ENCODE data around the gene CTNNA2. TPM values are rescaled to one million over a fixed set of nuclear protein-coding genes. Genes with fewer than 3 reads are reported as not detected.

CTNNA2 gene
- total and polyA plus RNA-seq, 9 of the 15 experiments (the other 6 are each of a cell fraction or from before 2014, with no cell fraction given), result 0.03 to 0.40 (median 0.15) TPM

GRCh38 chr2:80462654-80463053 is 949.8 kb downstream of the CTNNA2 start:
- ChIA-PET POLR2A (no interaction called here), CTCF (ENCODE audit: low intra/inter-chr PET ratio) (no interaction called here)
- WGBS (ENCODE audit: insufficient coverage, low coverage, missing lambda C conversion rate), result 0% methylated on average over 6 of the region's 8 CpGs
- H2AFZ ChIP-seq (ENCODE audit: low read depth, low read length), result no peak overlapping the region
- DNase-seq (ENCODE audit: extremely low read depth in 1 of 4, low spot score in 3 of 4), result no peak
- H3K79me2 ChIP-seq (ENCODE audit: control insufficient read depth, insufficient read depth, low read length), result no peaks in the 10 kb centered on the region
- H3K4me1 ChIP-seq (replicated peaks in 1 of 2; ENCODE audit: control insufficient read depth in 2 of 2, insufficient read depth in 2 of 2, low read length in 2 of 2), result no peaks in the 10 kb centered on the region
- no peak overlapping the region for H3K9ac ChIP-seq (ENCODE audit: insufficient read depth in 1 of 2, low read depth in 2 of 2, low read length in 2 of 2)
- in situ Hi-C loops (cut with MboI) (no loop called here), intact Hi-C loops (cut with micrococcal nuclease) (no loop called here)
- H3K9me3 ChIP-seq (replicated peaks; ENCODE audit: control insufficient read depth, insufficient read depth, low read depth, low read length), result no peaks in the 10 kb centered on the region
- no peaks in the 10 kb centered on the region for H3K9me1 ChIP-seq (ENCODE audit: control insufficient read depth, insufficient read depth, low read length)
- no peaks in the 10 kb centered on the region for H4K20me1 ChIP-seq (replicated peaks; ENCODE audit: control insufficient read depth, insufficient read depth, low read length)
- BruUV-seq (replicated peaks), result no TSS peak
- no peak overlapping the region for H3K4me3 ChIP-seq
- no peak for ATAC-seq
- H3K27me3 ChIP-seq (ENCODE audit: control insufficient read depth in 2 of 2, insufficient read depth in 2 of 2, low read length in 2 of 2), result no peaks in the 10 kb centered on the region; a peak in 1 of 5 replicates
- FAIRE-seq, result no peak
- H3K27ac ChIP-seq (ENCODE audit: extremely low read depth, low read depth, low read length), result no peak overlapping the region
- H3K36me3 ChIP-seq (ENCODE audit: control insufficient read depth, insufficient read depth, low read length), result no peaks in the 10 kb centered on the region
- H3K4me2 ChIP-seq (ENCODE audit: insufficient read depth, low read length), result no peak overlapping the region
- TF ChIP-seq, protein P1, sequence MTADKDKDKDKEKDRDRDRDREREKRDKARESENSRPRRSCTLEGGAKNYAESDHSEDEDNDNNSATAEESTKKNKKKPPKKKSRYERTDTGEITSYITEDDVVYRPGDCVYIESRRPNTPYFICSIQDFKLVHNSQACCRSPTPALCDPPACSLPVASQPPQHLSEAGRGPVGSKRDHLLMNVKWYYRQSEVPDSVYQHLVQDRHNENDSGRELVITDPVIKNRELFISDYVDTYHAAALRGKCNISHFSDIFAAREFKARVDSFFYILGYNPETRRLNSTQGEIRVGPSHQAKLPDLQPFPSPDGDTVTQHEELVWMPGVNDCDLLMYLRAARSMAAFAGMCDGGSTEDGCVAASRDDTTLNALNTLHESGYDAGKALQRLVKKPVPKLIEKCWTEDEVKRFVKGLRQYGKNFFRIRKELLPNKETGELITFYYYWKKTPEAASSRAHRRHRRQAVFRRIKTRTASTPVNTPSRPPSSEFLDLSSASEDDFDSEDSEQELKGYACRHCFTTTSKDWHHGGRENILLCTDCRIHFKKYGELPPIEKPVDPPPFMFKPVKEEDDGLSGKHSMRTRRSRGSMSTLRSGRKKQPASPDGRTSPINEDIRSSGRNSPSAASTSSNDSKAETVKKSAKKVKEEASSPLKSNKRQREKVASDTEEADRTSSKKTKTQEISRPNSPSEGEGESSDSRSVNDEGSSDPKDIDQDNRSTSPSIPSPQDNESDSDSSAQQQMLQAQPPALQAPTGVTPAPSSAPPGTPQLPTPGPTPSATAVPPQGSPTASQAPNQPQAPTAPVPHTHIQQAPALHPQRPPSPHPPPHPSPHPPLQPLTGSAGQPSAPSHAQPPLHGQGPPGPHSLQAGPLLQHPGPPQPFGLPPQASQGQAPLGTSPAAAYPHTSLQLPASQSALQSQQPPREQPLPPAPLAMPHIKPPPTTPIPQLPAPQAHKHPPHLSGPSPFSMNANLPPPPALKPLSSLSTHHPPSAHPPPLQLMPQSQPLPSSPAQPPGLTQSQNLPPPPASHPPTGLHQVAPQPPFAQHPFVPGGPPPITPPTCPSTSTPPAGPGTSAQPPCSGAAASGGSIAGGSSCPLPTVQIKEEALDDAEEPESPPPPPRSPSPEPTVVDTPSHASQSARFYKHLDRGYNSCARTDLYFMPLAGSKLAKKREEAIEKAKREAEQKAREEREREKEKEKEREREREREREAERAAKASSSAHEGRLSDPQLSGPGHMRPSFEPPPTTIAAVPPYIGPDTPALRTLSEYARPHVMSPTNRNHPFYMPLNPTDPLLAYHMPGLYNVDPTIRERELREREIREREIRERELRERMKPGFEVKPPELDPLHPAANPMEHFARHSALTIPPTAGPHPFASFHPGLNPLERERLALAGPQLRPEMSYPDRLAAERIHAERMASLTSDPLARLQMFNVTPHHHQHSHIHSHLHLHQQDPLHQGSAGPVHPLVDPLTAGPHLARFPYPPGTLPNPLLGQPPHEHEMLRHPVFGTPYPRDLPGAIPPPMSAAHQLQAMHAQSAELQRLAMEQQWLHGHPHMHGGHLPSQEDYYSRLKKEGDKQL (CRISPR knock-in tag; IDR thresholded peaks at IDR 0.05; ENCODE audit: borderline replicate concordance), result no peak
- TF ChIP-seq FOSL1 (tag; conservative IDR thresholded peaks at IDR 0.05), result no peak
- TF ChIP-seq GATA2 (CRISPR knock-in tag; IDR thresholded peaks at IDR 0.05), result no peak
- TF ChIP-seq PCBP2 (IDR thresholded peaks at IDR 0.05; ENCODE audit: low read depth, low read length, poor library complexity, severe bottlenecking), result no peak
- no peak for TF ChIP-seq RBM22 (IDR thresholded peaks at IDR 0.05; ENCODE audit: low read depth, low read length, poor library complexity, severe bottlenecking)
- TF ChIP-seq FIP1L1 (IDR thresholded peaks at IDR 0.05; ENCODE audit: low read depth, low read length, poor library complexity, severe bottlenecking), result no peak
- TF ChIP-seq XRCC5 (IDR thresholded peaks at IDR 0.05; ENCODE audit: low read depth, low read length), result no peak
- no peak for TF ChIP-seq NR4A1 (CRISPR knock-in tag; IDR thresholded peaks at IDR 0.05)
- TF ChIP-seq NR4A1 (tag; IDR thresholded peaks at IDR 0.05), result no peak
- no peak for TF ChIP-seq ZNF41 (CRISPR knock-in tag; conservative IDR thresholded peaks at IDR 0.05)
- no peak for TF ChIP-seq ZNF507 (tag; conservative IDR thresholded peaks at IDR 0.05)
- TF ChIP-seq, protein P2, sequence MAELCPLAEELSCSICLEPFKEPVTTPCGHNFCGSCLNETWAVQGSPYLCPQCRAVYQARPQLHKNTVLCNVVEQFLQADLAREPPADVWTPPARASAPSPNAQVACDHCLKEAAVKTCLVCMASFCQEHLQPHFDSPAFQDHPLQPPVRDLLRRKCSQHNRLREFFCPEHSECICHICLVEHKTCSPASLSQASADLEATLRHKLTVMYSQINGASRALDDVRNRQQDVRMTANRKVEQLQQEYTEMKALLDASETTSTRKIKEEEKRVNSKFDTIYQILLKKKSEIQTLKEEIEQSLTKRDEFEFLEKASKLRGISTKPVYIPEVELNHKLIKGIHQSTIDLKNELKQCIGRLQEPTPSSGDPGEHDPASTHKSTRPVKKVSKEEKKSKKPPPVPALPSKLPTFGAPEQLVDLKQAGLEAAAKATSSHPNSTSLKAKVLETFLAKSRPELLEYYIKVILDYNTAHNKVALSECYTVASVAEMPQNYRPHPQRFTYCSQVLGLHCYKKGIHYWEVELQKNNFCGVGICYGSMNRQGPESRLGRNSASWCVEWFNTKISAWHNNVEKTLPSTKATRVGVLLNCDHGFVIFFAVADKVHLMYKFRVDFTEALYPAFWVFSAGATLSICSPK (IDR thresholded peaks at IDR 0.05; ENCODE audit: borderline replicate concordance), result no peak
- TF ChIP-seq ZNF584 (CRISPR knock-in tag; IDR thresholded peaks at IDR 0.05; ENCODE audit: low read depth), result no peak
- TF ChIP-seq ZNF384 (IDR thresholded peaks at IDR 0.05; ENCODE audit: low read depth, low read length), result no peak
- TF ChIP-seq PRPF4 (IDR thresholded peaks at IDR 0.05; ENCODE audit: insufficient read depth, low read depth, low read length, poor library complexity, severe bottlenecking), result no peak

Measured in K562 (cell line).